ENCODE data around the gene HNF4A.
A peak's percentile ranks its signal among the peaks of the same experiment; 100 is the strongest.
"Not testable (repeated sequence)": the region's sequence is repeated elsewhere in the genome, so short reads cannot be mapped to it uniquely, and the experiment has no call there.

Gene HNF4A

GRCh38 chr20:44468044-44468782 lies 112.7 kb downstream of the HNF4A start:
- DNase-seq (ENCODE audit: low read depth in 2 of 2) = no peak

- no peak for DNase-seq (ENCODE audit: low read depth in 2 of 2)
Measured at GRCh38 chr20:44470327-44470726, 114.8 kb downstream of the HNF4A start.

DNA sequence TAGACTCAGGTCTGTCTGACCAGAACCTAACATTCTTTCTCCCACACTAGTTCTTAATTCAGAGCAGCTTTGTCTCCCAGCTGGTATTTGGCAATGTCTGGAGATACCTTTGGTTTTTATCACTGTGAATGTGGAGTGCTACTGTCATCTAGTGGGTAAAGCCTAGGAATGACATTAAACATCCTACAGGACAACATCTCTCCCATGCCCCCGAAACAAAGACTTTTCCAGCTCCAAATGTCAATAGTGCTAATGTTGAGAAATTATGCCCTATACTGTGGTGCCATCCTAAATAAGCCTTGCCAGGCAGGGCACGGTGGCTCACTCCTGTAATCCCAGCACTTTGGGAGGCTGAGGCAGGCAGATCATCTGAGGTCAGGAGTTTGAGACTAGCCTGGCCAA lies 116.0 kb downstream of the HNF4A start:
- no peak for DNase-seq (ENCODE audit: low read depth in 2 of 2)

GRCh38 chr20:44472283-44472682 lies 116.8 kb downstream of the HNF4A start:
- not testable (repeated sequence) for DNase-seq (ENCODE audit: low read depth in 2 of 2)

DNA sequence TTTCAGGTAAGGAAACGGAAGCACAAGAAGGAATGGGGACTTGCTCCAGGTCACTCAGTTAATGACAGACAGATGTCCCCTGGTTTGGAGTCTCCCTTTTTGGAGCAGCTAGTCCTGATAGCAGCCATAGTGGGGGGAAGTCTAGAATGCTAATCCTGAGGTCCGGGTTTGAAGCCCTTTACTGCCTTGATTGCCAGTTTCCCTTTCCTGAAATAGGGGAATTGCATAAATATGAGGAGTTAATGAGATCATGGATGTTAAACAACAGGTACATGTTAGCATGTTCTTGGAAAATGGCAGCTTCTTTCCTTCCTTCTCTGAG lies 119.8 kb downstream of the HNF4A start:
- DNase-seq (ENCODE audit: low read depth in 2 of 2) = no peak

DNA sequence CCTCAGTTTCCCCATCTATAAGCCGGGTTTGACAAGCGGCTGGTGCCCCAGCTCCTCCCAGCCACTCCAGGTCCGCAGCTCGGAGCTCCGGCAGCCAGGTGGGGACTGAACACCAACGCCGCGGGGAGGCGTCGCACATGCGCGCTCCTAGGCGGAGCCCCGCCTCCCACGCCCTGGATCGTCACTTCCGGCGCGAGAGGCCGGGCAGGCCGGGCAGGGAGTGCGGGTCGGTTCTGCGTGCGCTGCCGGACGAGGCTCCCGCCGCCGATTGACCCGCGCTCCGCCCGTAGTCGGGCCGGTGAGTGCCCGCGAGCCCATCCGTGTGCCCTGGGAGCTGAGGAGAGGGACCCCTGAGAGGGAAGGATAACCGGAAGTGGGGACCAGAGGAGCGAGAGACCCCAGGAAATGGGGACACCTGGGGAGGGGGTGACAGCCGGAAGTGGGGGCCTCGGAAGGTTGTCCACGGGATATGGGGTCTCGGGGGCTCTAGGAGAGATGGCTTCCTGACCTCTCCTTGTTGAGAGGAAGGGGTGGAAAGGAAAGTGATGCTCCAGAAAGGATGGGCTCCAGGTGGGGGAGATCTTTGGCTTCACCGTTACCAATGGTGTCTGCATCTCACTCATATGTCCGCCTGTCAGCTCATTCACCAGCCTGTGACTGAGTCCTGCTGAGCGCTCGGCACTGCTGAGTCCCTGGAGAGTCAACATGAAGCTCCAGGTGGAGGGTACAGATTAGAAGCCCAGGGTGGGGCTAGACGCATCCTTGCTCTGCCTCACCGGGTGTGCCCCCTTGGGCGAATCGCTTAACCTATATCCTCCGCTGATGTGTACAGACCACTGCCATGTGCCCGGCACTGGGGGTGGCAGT lies 120.4 kb downstream of the HNF4A start, which contains the start of gene TTPAL:
TTPAL (plus strand) TSS at position 181 of the 867 bp plus-strand sequence. CDS start 4,126 bp downstream, outside the sequence.
- peak; percentile 73 to 84 for DNase-seq (ENCODE audit: low read depth in 2 of 2)

DNA sequence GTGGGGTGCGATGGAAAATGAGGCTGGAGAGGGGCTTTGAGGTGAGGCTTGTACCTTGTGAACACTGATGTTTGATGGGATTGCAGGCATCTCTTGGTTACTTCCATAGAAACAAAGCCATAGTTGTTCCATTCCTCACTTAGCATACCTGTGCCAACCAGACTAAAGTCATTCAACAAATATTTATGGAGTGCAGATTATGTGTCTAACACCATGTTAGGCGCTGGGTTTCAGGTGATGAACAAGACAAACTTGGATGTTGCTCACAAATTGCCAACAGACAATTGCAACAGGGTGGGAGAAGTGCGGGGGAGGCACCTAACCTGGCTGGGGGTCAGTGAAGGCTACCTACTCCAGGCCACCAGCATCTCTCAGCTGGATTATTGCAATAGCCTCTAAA lies 121.7 kb downstream of the HNF4A start:
- DNase-seq (ENCODE audit: low read depth in 2 of 2) = no peak

GRCh38 chr20:44478206-44478605 lies 122.7 kb downstream of the HNF4A start:
- no peak for DNase-seq (ENCODE audit: low read depth in 2 of 2)

DNA sequence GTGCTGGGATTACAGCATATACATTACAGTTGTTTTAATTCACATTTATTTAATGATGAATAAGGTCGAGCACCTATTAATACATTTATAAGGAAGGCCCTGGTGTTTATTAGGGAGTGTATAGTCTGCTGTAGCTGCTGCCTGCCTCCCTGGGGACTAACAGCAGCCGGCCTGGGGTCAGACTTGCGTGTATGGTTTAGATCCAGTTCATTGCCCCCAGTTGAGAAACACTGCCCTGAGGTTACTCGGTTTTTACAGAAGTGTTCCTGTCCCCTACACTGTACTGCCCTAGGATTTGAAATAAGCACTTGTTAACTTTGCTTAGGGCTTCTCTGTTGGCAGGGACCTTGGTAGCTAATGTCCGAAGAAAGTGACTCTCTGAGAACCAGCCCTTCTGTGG lies 124.1 kb downstream of the HNF4A start:
- no peak for DNase-seq (ENCODE audit: low read depth in 2 of 2)

GRCh38 chr20:44480097-44480496 lies 124.6 kb downstream of the HNF4A start:
- DNase-seq (ENCODE audit: low read depth in 2 of 2) = no peak

GRCh38 chr20:44481719-44482416 lies 126.4 kb downstream of the HNF4A start:
- no peak for DNase-seq (ENCODE audit: low read depth in 2 of 2)

DNA sequence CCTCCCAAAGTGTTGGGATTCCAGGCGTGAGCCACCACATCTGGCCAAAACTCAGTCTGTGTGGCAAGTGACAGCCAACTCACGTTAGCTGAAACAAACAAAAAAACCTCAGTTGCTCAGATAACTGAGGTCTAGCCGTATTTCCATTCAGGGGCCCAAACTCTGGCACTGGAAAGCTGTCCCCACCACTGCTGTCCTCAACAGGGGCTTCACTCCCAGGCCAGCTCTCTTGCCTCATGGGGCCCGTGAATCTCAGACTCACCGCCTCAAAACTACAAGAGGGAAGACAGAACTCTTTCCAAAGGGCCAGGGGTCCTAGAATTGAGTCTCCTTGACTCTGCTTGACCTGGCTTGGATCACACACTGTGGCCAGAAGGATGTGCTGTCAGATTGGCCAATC lies 127.6 kb downstream of the HNF4A start:
- no peak for DNase-seq (ENCODE audit: low read depth in 2 of 2)

Measured in stimulated activated CD4-positive, alpha-beta T cell treated with anti-CD3 and anti-CD28 coated beads, Interleukin-1b, Interleukin-23, amount 100 ng/mL, for 1 hour (primary cell).